ENCODE results near the gene GABRG3.

DNA sequence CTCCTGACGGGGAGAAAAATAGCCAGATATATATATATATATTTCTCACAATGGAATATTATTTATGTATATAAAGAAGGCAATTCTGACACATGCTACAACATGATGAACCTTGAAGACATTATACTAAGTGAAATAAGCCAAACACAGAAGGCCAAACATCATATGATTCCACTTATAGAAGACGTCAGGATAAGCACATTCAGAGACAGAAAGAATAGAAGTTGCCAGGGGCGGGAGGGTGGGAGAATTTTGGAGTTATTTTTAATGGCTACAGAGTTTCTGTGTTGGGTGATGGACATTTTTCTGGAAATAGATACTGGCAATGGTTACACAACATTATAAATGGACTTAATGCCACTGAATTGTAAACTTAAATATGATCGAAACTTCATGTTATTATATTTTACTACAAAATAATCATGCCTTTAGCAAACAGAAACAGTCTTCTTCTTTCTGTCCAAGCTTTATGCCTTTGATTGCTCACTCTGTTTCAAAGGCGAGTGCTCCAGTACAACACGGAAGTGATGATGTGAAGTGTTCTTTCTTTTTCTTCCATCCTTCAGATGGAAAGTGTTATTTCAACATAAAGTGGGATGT is 614.2 kb downstream of the GABRG3 start:
- TF ChIP-seq EZH2phosphoT487 (conservative IDR thresholded peaks at IDR 0.05; ENCODE audit: low read length) = no peak
- TF ChIP-seq, protein P1, sequence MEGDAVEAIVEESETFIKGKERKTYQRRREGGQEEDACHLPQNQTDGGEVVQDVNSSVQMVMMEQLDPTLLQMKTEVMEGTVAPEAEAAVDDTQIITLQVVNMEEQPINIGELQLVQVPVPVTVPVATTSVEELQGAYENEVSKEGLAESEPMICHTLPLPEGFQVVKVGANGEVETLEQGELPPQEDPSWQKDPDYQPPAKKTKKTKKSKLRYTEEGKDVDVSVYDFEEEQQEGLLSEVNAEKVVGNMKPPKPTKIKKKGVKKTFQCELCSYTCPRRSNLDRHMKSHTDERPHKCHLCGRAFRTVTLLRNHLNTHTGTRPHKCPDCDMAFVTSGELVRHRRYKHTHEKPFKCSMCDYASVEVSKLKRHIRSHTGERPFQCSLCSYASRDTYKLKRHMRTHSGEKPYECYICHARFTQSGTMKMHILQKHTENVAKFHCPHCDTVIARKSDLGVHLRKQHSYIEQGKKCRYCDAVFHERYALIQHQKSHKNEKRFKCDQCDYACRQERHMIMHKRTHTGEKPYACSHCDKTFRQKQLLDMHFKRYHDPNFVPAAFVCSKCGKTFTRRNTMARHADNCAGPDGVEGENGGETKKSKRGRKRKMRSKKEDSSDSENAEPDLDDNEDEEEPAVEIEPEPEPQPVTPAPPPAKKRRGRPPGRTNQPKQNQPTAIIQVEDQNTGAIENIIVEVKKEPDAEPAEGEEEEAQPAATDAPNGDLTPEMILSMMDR (IDR thresholded peaks at IDR 0.05; ENCODE audit: insufficient read depth, low read length, poor library complexity, severe bottlenecking) = no peak
